Upper lobe of left lung (tissue), 4 donors: ENCODE data around the gene TTC39C.

Experiments used
- CTCF ChIP-seq, 6 experiments: fragments of 450-650 bp in 4 of 6; fragments of 200-600 bp in 2 of 6; sonication (generic) in 2 of 6; IDR thresholded peaks; one replicate each; pipeline ENCODE4 v1.5.1; 2016 to 2019; ENCODE audit warnings: antibody characterized with exemption in 6 of 6
- POLR2AphosphoS5 ChIP-seq, 2 donors: sonication (generic); formaldehyde crosslinking; IDR thresholded peaks; one replicate each; pipeline ENCODE4 v1.5.1; 2017; ENCODE audit warnings: antibody characterized with exemption in 2 of 2

- TF ChIP-seq CTCF (IDR thresholded peaks at IDR 0.05) (no peak), POLR2AphosphoS5 (IDR thresholded peaks at IDR 0.05) (no peak)
These were observed 11.3 kb upstream of the TTC39C start for GRCh38 chr18:24003288-24003687.
